Measurements from ENCODE around the gene PARP16.

Gene PARP16

DNA sequence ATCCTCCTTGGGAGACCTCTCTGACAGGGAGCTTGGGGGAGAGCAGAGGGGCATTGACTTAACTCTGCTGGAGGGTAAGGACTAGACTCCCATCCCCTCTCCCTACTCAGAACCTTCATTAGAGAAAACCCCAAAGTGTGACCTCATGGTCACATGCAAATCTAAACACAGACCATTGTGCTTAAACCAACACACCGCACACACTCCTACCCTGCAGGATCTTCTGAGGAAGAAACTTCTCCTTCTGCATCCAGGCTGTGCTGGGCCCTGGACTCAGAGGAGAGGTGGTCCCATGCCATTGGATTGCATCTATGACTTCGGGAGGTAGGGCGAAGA, 805 bp upstream of the PARP16 start:
- no peak overlapping the region for H3K4me3 ChIP-seq (ENCODE audit: low read depth, low read length)
- peak; percentile 29 for DNase-seq (ENCODE audit: low read depth)
- TF ChIP-seq, protein P1, sequence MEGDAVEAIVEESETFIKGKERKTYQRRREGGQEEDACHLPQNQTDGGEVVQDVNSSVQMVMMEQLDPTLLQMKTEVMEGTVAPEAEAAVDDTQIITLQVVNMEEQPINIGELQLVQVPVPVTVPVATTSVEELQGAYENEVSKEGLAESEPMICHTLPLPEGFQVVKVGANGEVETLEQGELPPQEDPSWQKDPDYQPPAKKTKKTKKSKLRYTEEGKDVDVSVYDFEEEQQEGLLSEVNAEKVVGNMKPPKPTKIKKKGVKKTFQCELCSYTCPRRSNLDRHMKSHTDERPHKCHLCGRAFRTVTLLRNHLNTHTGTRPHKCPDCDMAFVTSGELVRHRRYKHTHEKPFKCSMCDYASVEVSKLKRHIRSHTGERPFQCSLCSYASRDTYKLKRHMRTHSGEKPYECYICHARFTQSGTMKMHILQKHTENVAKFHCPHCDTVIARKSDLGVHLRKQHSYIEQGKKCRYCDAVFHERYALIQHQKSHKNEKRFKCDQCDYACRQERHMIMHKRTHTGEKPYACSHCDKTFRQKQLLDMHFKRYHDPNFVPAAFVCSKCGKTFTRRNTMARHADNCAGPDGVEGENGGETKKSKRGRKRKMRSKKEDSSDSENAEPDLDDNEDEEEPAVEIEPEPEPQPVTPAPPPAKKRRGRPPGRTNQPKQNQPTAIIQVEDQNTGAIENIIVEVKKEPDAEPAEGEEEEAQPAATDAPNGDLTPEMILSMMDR (IDR thresholded peaks at IDR 0.05; ENCODE audit: low read depth, low read length) = no peak
- TF ChIP-seq, protein P2, sequence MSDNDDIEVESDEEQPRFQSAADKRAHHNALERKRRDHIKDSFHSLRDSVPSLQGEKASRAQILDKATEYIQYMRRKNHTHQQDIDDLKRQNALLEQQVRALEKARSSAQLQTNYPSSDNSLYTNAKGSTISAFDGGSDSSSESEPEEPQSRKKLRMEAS (IDR thresholded peaks at IDR 0.05; ENCODE audit: low read depth, low read length) = 0 out of 2 replicates have a peak, but pooled peaks have one; percentile 5

DNA sequence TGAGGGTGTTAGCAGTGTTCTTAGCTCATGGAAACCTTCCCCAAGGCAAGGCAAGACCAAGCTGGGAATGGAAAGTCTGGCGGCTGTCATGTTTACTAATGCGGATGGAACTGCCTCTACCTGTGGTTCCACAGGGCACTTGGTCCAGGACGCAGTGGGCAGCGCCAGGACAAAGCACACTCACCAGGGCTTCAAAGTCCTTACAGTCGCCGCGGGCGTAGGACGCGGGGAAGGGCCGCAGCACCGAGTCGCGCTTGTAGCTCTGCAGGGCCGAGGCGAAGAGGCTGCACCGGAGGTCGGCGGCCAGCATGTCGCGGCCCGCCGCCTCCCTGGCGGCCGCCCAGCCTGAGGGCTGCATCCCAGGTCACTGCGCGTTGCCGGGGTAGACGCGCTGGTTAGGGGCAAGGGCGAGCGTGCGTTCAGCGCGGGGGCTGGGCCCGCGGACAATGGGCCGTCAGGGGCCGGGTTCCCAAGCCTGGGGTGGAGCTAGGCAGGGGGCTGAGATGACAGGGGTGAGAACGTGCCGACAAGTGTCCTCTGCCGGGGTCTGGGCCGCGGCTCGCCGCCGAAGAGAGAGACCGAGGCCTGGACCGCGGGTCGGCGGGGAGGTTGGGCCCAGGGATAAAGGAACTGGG, 497 bp downstream of the PARP16 start:
- TF ChIP-seq, protein P2 (IDR thresholded peaks at IDR 0.05; ENCODE audit: low read depth, low read length) = no peak
- TF ChIP-seq POLR2A (IDR thresholded peaks at IDR 0.05; ENCODE audit: extremely low read depth, insufficient read length) = no peak
- DNase-seq (ENCODE audit: low read depth) = peak; percentile 73

DNA sequence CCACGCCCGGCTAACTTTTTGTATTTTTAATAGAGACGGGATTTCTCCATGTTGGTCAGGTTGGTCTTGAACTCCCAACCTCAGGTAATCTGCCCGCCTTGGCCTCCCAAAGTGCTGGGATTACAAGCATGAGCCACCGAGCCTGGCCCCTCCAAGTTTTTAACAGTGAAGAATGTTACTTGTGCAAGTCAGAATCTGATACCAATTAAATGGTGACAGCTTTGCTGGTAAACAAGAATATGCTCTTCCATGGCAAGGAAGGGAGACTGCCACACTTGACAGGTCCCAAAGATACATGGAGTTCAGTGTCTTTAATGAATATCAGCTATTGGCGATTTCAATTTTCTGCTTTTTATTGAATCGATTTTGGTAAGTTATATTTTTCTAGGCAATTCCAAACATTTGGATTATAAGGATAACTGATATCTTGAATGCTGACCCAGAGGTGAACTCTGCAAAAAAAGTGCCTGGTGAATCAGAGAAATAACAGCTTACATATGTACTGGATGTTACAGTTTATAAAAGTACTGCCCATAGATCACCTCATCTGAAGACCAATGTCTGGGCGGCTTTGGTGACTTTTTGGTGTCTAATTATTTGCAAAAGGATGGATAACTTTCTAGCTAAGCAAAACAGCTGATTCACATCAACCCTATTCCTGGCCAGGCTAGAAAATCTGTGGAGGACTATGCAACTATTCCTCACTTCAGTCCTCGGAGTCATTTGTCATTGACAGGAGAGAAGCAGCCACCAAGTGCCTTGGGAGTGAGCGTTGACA, 1.2 kb downstream of the PARP16 start:
- TF ChIP-seq MYC (IDR thresholded peaks at IDR 0.05; ENCODE audit: low read depth, low read length) = 0 out of 2 replicates have a peak, but pooled peaks have one; percentile 8
- TF ChIP-seq, protein P1 (IDR thresholded peaks at IDR 0.05; ENCODE audit: low read depth, low read length) = no peak
- H3K4me3 ChIP-seq (ENCODE audit: low read depth, low read length) = peak overlapping the region; percentile 65
- DNase-seq (ENCODE audit: low read depth) = no peak

More for the DNA sequence above, 497 bp downstream of the PARP16 start:
- peak overlapping the region; percentile 65 for H3K4me3 ChIP-seq (ENCODE audit: low read depth, low read length)

DNA sequence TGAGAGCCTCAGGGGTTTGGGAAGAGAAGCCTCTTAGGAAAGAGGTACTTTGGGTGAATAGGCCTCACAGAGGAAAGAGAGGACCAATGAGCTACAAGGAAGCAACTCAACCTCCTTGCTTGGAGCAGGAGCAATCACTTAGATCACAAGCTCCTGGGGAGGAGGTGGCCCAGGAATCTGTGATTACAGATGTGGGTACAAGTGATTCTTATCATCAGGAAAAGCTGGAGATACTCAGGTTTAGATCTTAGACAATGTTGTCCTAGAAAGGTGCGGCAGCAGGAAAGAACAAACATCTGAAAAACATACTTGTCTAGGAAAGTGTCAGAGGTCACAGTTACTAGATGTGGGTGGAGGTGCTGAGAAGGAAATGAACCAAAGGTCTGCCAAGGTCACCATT, 8.2 kb downstream of the PARP16 start:
- DNase-seq (ENCODE audit: low read depth) = no peak
- no peak for TF ChIP-seq MYC (IDR thresholded peaks at IDR 0.05; ENCODE audit: low read depth, low read length)
- no peak for TF ChIP-seq POLR2A (IDR thresholded peaks at IDR 0.05; ENCODE audit: extremely low read depth, insufficient read length)
- TF ChIP-seq, protein P2 (IDR thresholded peaks at IDR 0.05; ENCODE audit: low read depth, low read length) = no peak
- TF ChIP-seq, protein P1 (IDR thresholded peaks at IDR 0.05; ENCODE audit: low read depth, low read length) = no peak
- no peak overlapping the region for H3K4me3 ChIP-seq (ENCODE audit: low read depth, low read length)

DNA sequence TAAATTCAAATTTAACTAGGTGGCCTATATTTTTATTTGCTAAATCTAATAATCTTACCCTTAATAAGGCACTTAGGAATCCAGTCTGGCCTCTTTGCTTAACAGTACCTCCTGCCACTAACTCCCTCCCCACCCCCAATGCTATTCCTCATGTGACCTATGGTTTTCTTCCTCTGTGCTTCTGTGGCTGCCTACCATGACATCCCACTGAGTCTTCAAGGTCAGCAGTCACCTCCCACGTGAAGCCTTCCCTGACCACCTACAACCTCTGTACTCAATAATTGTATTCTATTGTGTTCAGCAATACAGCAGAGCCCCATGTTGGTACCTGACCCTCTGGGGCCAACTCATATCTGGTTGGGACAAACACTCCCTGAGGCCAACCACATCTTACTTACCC, 9.7 kb downstream of the PARP16 start:
- DNase-seq (ENCODE audit: low read depth) = no peak
- no peak overlapping the region for H3K4me3 ChIP-seq (ENCODE audit: low read depth, low read length)
- TF ChIP-seq, protein P1 (IDR thresholded peaks at IDR 0.05; ENCODE audit: low read depth, low read length) = no peak
- TF ChIP-seq MYC (IDR thresholded peaks at IDR 0.05; ENCODE audit: low read depth, low read length) (no peak), POLR2A (IDR thresholded peaks at IDR 0.05; ENCODE audit: extremely low read depth, insufficient read length) (no peak)
- TF ChIP-seq, protein P2 (IDR thresholded peaks at IDR 0.05; ENCODE audit: low read depth, low read length) = no peak

DNA sequence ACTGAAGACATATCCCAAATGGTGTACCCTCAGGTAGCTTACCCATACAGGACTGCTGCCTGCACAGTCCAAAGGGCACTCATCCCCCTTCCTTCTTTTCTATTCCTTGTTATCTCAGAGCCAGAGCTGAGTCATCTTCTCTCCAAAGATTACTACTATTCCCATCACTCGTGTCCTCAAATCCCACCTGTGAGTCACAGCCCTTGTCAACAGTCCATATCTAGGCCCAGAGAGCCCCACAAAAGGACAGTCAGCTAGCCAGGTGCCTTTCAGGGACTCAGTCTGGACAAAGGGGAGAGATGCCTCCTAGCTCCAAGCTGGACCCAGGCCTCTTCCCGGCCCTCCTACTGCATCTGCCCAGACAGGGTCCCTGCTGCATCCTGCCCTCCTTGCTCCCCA, 11.0 kb downstream of the PARP16 start:
- DNase-seq (ENCODE audit: low read depth) = no peak
- no peak for TF ChIP-seq POLR2A (IDR thresholded peaks at IDR 0.05; ENCODE audit: extremely low read depth, insufficient read length)
- TF ChIP-seq MYC (IDR thresholded peaks at IDR 0.05; ENCODE audit: low read depth, low read length) = no peak
- TF ChIP-seq, protein P2 (IDR thresholded peaks at IDR 0.05; ENCODE audit: low read depth, low read length) = no peak
- TF ChIP-seq, protein P1 (IDR thresholded peaks at IDR 0.05; ENCODE audit: low read depth, low read length) = no peak
- no peak overlapping the region for H3K4me3 ChIP-seq (ENCODE audit: low read depth, low read length)
